Mesothelial cell of epicardium (in vitro differentiated cells): ENCODE measurements around the gene PCGF1. TPM values are rescaled to one million over a fixed set of nuclear protein-coding genes. Genes with fewer than 3 reads are reported as not detected.
A peak's percentile ranks its signal among the peaks of the same experiment; 100 is the strongest.

Experiments used
- DNase-seq, 2 experiments: peaks; one replicate each; pipeline ENCODE4 v3.0.0; 2021; ENCODE audit warnings: low spot score in 2 of 2; ENCODE audit not compliant: unreplicated experiment in 2 of 2
- H3K27ac Mint-ChIP-seq: 2 replicates; pipeline ENCODE4 v1.8.0; 2021; ENCODE audit warnings: mixed read lengths
- H3K27me3 Mint-ChIP-seq: 2 replicates; pipeline ENCODE4 v1.8.0; 2021; ENCODE audit warnings: low read depth, mixed read lengths
- H3K36me3 Mint-ChIP-seq: 2 replicates; pipeline ENCODE4 v1.8.0; 2021; ENCODE audit warnings: mixed read lengths
- H3K4me1 Mint-ChIP-seq: 2 replicates; pipeline ENCODE4 v1.8.0; 2021; ENCODE audit warnings: mixed read lengths
- H3K4me3 Mint-ChIP-seq: 2 replicates; pipeline ENCODE4 v1.8.0; 2021; ENCODE audit warnings: mild to moderate bottlenecking, moderate library complexity, mixed read lengths
- H3K9me3 Mint-ChIP-seq: 2 replicates; pipeline ENCODE4 v1.8.0; 2021; ENCODE audit warnings: mixed read lengths
- total RNA-seq: library from RNA; stranded (reverse); gene quantifications from 3 replicates; pipeline ENCODE4 v1.2.1, GENCODE V29; 2021
- TF ChIP-seq, protein P1 (sequence below): fragments of 200-600 bp; sonication (generic); IDR thresholded peaks from one replicate; pipeline ENCODE4 v1.5.0; 2021; ENCODE audit warnings: antibody characterized with exemption; ENCODE audit not compliant: unreplicated experiment

PCGF1 gene
- total RNA-seq, 1 donor from 2014 or later: 17.0 TPM

DNA sequence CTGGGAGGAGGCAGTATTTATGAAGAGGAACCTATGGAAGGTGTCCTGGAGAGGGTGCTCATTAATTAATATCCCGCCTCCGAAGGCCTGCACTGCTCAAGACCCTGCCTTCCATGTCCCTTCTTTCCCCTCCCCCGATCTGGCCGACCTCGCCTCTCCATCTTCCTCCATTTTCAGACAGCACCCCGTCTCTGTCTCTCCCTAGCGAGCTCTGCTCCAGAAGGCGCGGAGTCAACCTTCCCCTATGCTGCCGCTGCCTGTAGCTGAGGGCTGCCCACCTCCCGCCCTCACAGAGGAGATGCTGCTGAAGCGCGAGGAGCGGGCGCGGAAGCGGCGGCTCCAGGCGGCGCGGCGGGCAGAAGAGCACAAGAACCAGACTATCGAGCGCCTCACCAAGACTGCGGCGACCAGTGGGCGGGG lies 50.4 kb downstream of the PCGF1 start:
- TF ChIP-seq, protein P1, sequence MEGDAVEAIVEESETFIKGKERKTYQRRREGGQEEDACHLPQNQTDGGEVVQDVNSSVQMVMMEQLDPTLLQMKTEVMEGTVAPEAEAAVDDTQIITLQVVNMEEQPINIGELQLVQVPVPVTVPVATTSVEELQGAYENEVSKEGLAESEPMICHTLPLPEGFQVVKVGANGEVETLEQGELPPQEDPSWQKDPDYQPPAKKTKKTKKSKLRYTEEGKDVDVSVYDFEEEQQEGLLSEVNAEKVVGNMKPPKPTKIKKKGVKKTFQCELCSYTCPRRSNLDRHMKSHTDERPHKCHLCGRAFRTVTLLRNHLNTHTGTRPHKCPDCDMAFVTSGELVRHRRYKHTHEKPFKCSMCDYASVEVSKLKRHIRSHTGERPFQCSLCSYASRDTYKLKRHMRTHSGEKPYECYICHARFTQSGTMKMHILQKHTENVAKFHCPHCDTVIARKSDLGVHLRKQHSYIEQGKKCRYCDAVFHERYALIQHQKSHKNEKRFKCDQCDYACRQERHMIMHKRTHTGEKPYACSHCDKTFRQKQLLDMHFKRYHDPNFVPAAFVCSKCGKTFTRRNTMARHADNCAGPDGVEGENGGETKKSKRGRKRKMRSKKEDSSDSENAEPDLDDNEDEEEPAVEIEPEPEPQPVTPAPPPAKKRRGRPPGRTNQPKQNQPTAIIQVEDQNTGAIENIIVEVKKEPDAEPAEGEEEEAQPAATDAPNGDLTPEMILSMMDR: no peak
- H3K4me3 Mint-ChIP-seq: peak overlapping the region; percentile 94
- peaks cover 46% of the 10 kb centered on the region for H3K4me1 Mint-ChIP-seq
- no peaks in the 10 kb centered on the region for H3K36me3 Mint-ChIP-seq
- H3K27me3 Mint-ChIP-seq: no peaks in the 10 kb centered on the region
- peak overlapping the region; percentile 99 for H3K27ac Mint-ChIP-seq
- H3K9me3 Mint-ChIP-seq: no peaks in the 10 kb centered on the region
- DNase-seq: no peak

Other genes starting within 250 kb of the PCGF1 start
- 7.5 to 9.3 TPM (median 9.2 TPM) in 3 replicates for gene SLC4A5, start 164.3 kb downstream of the PCGF1 start, total RNA-seq
- 125 to 136 TPM (median 132 TPM) in 3 replicates for gene DCTN1, start 127.4 kb downstream of the PCGF1 start, total RNA-seq
- 4.7 to 8.8 TPM (median 6.0 TPM) in 3 replicates for gene C2orf81, start 86.1 kb downstream of the PCGF1 start, total RNA-seq
- gene WDR54, start 86.0 kb downstream of the PCGF1 start, total RNA-seq: 20.2 to 25.0 TPM (median 23.7 TPM) in 3 replicates
- gene RTKN, start 65.8 kb downstream of the PCGF1 start, total RNA-seq: 85.0 to 88.9 TPM (median 86.4 TPM) in 3 replicates
- gene INO80B, start 52.6 kb downstream of the PCGF1 start, total RNA-seq: 42.9 to 48.1 TPM (median 45.3 TPM) in 3 replicates
- 111 to 113 TPM (median 111 TPM) in 3 replicates for gene WBP1, start 49.3 kb downstream of the PCGF1 start, total RNA-seq
- 61.6 to 68.7 TPM (median 62.6 TPM) in 3 replicates for gene MOGS, start 42.3 kb downstream of the PCGF1 start, total RNA-seq
- 57.6 to 69.3 TPM (median 62.5 TPM) in 3 replicates for gene MRPL53, start 35.0 kb downstream of the PCGF1 start, total RNA-seq
- 25.5 to 29.4 TPM (median 26.2 TPM) in 3 replicates for gene CCDC142, start 24.7 kb downstream of the PCGF1 start, total RNA-seq
- gene TTC31, start 24.6 kb downstream of the PCGF1 start, total RNA-seq: 26.1 to 27.3 TPM (median 26.1 TPM) in 3 replicates
- 0.86 to 1.1 TPM (median 0.89 TPM) in 3 replicates for gene LBX2, start 8.1 kb downstream of the PCGF1 start, total RNA-seq
- gene TLX2, start 6.8 kb upstream of the PCGF1 start, total RNA-seq: 0.18 TPM in 1 of 3 replicates, not detected in the others
- gene DQX1, start 18.5 kb upstream of the PCGF1 start, total RNA-seq: 0.16 to 0.42 TPM (median 0.29 TPM) in 3 replicates
- 86.2 to 89.4 TPM (median 86.8 TPM) in 3 replicates for gene AUP1, start 22.0 kb upstream of the PCGF1 start, total RNA-seq
- 25.1 to 26.1 TPM (median 25.7 TPM) in 3 replicates for gene HTRA2, start 22.2 kb upstream of the PCGF1 start, total RNA-seq
- gene LOXL3, start 46.2 kb upstream of the PCGF1 start, total RNA-seq: 20.3 to 26.7 TPM (median 21.9 TPM) in 3 replicates
- 10.7 to 11.9 TPM (median 10.8 TPM) in 3 replicates for gene DOK1, start 47.0 kb upstream of the PCGF1 start, total RNA-seq
- 7.4 to 7.9 TPM (median 7.7 TPM) in 3 replicates for gene M1AP, start 140.6 kb upstream of the PCGF1 start, total RNA-seq
- 17.5 to 19.8 TPM (median 18.1 TPM) in 3 replicates for gene SEMA4F, start 146.6 kb upstream of the PCGF1 start, total RNA-seq